ENCODE measurements around the gene STKLD1.

- TF ChIP-seq POLR2A (IDR thresholded peaks at IDR 0.05; ENCODE audit: low read depth, low read length) (no peak), POLR2AphosphoS5 (IDR thresholded peaks at IDR 0.05; ENCODE audit: low read depth, low read length) (no peak), SPI1 (IDR thresholded peaks at IDR 0.05; ENCODE audit: low read depth, low read length) (no peak)
Measured at GRCh38 chr9:133345596-133345995, 30.6 kb upstream of the STKLD1 start.

All from GM12891 (cell line).